GM23338 (cell line): ENCODE data around the gene HDAC9.

Experiments
- CREB1 ChIP-seq: fragments of 250-450 bp; sonication (Bioruptor Pico); IDR thresholded peaks from 2 replicates; pipeline ENCODE4 v1.5.0; 2020; ENCODE audit warnings: low read depth, mild to moderate bottlenecking, moderate library complexity
- EZH2 ChIP-seq: fragments of 200-600 bp; sonication (generic); IDR thresholded peaks from one replicate; pipeline ENCODE4 v1.8.0; 2017; ENCODE audit warnings: antibody characterized with exemption, mild to moderate bottlenecking, low read depth; ENCODE audit not compliant: unreplicated experiment
- EZH2phosphoT487 ChIP-seq: fragments of 200-600 bp; sonication (generic); IDR thresholded peaks from one replicate; pipeline ENCODE4 v1.8.1; 2018; ENCODE audit warnings: antibody characterized with exemption; ENCODE audit not compliant: unreplicated experiment
- JUNB ChIP-seq: IDR thresholded peaks from one replicate; pipeline ENCODE4 v1.6.1; 2016; ENCODE audit warnings: antibody characterized with exemption; ENCODE audit not compliant: unreplicated experiment
- POLR2AphosphoS5 ChIP-seq: IDR thresholded peaks from 2 replicates; pipeline ENCODE4 v1.6.1; 2016; ENCODE audit warnings: antibody characterized with exemption, low read depth
- ZNF114 ChIP-seq: fragments of 250-450 bp; sonication (Bioruptor Pico); IDR thresholded peaks from 2 replicates; pipeline ENCODE4 v1.5.0; 2020; ENCODE audit warnings: mild to moderate bottlenecking, moderate library complexity
- ZNF331 ChIP-seq: fragments of 250-450 bp; sonication (Bioruptor Pico); IDR thresholded peaks from 2 replicates; pipeline ENCODE4 v1.5.0; 2020; ENCODE audit warnings: low read depth, mild to moderate bottlenecking, moderate library complexity
- TF ChIP-seq, protein P1 (sequence below), 2 experiments: fragments of 200-600 bp in 1 of 2; sonication (generic) in 1 of 2; conservative IDR thresholded peaks; 2 replicates each; pipeline versions ENCODE4 v1.5.1 to v1.6.1; 2016 to 2017; ENCODE audit warnings: antibody characterized with exemption in 2 of 2, low read depth in 2 of 2, mild to moderate bottlenecking in 2 of 2, moderate library complexity in 1 of 2
- TF ChIP-seq, protein P2 (sequence below): IDR thresholded peaks from one replicate; pipeline ENCODE4 v1.6.1; 2018; ENCODE audit warnings: antibody characterized with exemption; ENCODE audit not compliant: unreplicated experiment

DNA sequence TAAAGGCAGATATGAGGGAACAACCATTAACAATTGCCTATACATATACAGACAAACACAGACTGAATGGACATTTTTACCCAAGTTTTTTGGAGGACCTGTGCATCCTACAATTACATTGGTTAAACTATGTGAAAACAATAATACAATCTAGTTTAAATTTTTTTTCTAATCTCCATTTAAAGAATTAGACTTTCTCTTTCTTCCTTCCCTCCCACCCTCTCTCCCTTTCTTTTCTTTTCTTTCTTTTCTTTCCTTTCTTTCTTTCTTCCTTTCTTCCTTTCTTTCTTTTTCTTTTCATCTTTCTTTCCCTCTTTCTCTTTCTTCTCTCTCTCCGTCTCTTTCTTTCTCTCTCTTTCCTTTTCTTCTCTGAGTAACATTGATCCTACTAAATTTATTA, 183.7 kb downstream of the HDAC9 start:
- TF ChIP-seq, protein P1, sequence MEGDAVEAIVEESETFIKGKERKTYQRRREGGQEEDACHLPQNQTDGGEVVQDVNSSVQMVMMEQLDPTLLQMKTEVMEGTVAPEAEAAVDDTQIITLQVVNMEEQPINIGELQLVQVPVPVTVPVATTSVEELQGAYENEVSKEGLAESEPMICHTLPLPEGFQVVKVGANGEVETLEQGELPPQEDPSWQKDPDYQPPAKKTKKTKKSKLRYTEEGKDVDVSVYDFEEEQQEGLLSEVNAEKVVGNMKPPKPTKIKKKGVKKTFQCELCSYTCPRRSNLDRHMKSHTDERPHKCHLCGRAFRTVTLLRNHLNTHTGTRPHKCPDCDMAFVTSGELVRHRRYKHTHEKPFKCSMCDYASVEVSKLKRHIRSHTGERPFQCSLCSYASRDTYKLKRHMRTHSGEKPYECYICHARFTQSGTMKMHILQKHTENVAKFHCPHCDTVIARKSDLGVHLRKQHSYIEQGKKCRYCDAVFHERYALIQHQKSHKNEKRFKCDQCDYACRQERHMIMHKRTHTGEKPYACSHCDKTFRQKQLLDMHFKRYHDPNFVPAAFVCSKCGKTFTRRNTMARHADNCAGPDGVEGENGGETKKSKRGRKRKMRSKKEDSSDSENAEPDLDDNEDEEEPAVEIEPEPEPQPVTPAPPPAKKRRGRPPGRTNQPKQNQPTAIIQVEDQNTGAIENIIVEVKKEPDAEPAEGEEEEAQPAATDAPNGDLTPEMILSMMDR (conservative IDR thresholded peaks at IDR 0.05; ENCODE audit: low read depth in 2 of 2) = no peak
- TF ChIP-seq EZH2phosphoT487 = no peak
- TF ChIP-seq POLR2AphosphoS5 = no peak
- no peak for TF ChIP-seq EZH2
- no peak for TF ChIP-seq CREB1 (CRISPR knock-in tag)
- TF ChIP-seq, protein P2, sequence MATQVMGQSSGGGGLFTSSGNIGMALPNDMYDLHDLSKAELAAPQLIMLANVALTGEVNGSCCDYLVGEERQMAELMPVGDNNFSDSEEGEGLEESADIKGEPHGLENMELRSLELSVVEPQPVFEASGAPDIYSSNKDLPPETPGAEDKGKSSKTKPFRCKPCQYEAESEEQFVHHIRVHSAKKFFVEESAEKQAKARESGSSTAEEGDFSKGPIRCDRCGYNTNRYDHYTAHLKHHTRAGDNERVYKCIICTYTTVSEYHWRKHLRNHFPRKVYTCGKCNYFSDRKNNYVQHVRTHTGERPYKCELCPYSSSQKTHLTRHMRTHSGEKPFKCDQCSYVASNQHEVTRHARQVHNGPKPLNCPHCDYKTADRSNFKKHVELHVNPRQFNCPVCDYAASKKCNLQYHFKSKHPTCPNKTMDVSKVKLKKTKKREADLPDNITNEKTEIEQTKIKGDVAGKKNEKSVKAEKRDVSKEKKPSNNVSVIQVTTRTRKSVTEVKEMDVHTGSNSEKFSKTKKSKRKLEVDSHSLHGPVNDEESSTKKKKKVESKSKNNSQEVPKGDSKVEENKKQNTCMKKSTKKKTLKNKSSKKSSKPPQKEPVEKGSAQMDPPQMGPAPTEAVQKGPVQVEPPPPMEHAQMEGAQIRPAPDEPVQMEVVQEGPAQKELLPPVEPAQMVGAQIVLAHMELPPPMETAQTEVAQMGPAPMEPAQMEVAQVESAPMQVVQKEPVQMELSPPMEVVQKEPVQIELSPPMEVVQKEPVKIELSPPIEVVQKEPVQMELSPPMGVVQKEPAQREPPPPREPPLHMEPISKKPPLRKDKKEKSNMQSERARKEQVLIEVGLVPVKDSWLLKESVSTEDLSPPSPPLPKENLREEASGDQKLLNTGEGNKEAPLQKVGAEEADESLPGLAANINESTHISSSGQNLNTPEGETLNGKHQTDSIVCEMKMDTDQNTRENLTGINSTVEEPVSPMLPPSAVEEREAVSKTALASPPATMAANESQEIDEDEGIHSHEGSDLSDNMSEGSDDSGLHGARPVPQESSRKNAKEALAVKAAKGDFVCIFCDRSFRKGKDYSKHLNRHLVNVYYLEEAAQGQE = no peak
- TF ChIP-seq JUNB = no peak
- TF ChIP-seq ZNF114 (CRISPR knock-in tag) = no peak
- no peak for TF ChIP-seq ZNF331 (CRISPR knock-in tag)
